HG03064 (cell line): ENCODE measurements around the gene VIM.
A peak's percentile ranks its signal among the peaks of the same experiment; 100 is the strongest.

Experiments
- ATAC-seq: cut with Tn5 transposase; IDR thresholded peaks from one replicate; pipeline ENCODE4 v1.9.1; 2021; ENCODE audit warnings: low read depth; ENCODE audit not compliant: unreplicated experiment

The VIM gene

DNA sequence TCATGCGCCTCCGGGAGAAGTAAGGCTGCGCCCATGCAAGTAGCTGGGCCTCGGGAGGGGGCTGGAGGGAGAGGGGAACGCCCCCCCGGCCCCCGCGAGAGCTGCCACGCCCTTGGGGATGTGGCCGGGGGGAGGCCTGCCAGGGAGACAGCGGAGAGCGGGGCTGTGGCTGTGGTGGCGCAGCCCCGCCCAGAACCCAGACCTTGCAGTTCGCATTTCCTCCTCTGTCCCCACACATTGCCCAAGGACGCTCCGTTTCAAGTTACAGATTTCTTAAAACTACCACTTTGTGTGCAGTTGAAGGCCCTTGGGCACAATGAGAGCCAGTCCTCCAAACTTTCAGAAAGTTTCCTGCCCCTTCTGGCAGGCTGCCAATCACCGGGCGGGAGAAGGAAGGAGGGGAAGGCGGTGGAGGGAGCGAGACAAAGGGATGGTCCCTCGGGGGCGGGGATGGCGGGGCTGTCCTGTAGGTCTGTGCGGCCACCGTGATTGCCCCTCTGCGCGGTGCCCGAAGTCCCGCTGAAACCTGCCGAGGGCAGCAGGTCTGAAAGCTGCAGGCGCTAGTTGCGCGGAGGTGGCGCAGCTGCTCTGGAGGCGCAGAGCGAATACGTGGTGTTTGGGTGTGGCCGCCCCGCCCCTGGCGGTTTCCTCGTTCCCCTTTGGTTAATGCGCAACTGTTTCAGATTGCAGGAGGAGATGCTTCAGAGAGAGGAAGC lies 2.1 kb downstream of the VIM start:
- ATAC-seq, result peak; percentile 56

DNA sequence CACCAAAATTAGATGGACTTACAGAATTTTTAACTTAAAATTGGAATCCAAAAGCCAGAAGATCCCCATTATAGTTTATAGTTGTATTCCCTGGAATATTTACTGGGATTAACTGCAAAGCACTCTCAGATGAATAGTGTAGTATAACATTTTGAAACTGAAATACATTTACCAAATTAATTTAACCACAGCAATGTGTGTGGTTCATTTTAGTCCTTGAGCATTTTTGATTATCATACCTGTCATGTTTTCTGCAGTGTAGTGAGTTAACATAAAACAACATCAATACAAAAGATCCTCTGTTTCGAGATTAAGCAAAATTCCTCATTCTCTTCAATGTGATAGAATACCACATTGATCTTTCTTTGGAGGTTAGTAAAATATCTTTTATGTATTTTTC lies 3.7 kb downstream of the VIM start:
- no peak for ATAC-seq

GRCh38 chr10:17232276-17232960 lies 4.4 kb downstream of the VIM start:
- no peak for ATAC-seq

GRCh38 chr10:17233286-17233991 lies 5.4 kb downstream of the VIM start:
- no peak for ATAC-seq

DNA sequence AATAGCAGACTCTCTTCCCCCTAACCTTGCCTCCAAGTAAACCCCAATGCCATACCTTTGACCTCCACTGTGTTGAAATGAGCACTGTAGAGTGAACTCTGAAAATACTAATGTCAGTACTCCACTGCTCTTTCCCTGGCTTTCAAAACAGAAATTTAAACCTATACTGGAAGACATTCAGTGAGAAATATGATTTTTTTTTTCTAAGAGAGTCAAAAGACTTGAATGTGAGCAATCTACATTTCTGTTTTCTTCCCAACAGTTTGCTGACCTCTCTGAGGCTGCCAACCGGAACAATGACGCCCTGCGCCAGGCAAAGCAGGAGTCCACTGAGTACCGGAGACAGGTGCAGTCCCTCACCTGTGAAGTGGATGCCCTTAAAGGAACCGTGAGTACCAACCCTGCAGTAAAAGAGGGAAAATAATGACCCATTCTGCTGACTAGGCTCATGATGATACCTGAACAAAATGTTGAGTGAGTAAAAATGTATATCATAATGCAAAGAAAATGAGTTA lies 6.4 kb downstream of the VIM start:
- no peak for ATAC-seq

DNA sequence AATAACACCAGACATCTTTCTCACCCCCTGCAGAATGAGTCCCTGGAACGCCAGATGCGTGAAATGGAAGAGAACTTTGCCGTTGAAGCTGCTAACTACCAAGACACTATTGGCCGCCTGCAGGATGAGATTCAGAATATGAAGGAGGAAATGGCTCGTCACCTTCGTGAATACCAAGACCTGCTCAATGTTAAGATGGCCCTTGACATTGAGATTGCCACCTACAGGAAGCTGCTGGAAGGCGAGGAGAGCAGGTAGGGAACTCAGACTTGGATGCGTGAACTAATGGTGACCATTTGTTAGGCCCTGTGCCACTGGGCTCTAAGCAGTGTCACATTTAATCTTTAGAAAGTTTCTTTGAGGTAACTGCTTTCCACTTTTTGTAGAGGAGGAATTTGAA lies 7.1 kb downstream of the VIM start:
- ATAC-seq, result no peak

GRCh38 chr10:17236468-17237148 lies 8.6 kb downstream of the VIM start:
- ATAC-seq, result no peak

- no peak for ATAC-seq
Measured at GRCh38 chr10:17237149-17237527, 9.1 kb downstream of the VIM start.

- no peak for ATAC-seq
Measured at GRCh38 chr10:17237915-17238444, 9.9 kb downstream of the VIM start.

GRCh38 chr10:17238445-17239291 lies 10.6 kb downstream of the VIM start:
- no peak for ATAC-seq

DNA sequence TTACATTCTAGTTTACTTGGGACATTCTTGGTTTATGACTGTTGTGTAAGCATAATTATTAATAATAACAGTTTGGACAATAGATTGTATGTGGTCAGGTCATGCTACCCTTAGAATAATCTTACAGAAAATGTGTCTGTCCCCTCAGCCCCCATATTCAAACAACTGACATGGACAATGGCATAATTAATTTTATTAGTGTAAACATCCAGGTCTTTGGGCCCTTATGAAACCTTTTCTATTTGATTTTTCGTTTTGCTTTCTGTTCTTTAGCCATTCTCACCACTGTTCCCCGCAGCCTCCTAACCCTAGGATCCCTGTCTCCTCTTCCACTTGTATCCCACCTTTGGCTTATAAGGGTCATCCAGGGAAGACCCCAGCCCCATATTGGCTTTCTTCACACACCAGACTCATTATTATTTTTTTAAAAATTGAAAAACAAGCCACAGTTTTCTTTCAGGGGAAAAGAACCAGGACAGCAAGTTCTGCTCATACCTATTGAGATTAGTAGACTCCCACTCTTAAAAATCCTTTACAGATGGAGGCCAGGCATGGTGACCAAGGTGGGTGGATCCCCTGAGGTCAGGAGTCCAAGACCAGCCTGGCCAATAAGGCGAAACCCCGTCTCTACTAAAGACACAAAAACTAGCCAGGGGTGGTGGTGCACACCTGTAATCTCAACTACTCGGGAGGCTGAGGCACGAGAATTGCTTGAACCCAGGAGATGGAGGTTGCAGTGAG lies 11.5 kb downstream of the VIM start:
- ATAC-seq, result no peak

DNA sequence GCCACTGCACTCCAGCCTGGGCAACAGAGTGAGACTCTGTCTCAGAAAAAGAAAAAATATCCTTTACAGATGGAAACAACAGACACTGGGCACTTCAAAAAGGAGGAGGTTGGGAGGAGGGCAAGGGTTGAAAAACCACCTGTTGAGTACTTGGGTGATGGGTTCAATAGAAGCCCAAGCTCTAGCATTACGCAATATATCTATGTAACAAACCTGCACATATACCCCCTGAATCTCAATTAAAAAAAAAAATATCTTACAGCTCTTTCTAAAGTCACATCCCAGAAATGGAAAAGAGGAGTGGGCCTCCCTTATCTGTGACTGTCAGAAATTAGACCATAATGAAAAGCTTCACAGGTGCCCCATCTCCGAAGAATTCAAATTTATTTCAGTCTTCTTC lies 12.1 kb downstream of the VIM start:
- no peak for ATAC-seq

GRCh38 chr10:17240616-17241015 lies 12.6 kb downstream of the VIM start:
- ATAC-seq, result no peak

GRCh38 chr10:17241611-17242333 lies 13.7 kb downstream of the VIM start:
- no peak for ATAC-seq

- ATAC-seq, result no peak
Measured at GRCh38 chr10:17244700-17245365, 16.8 kb downstream of the VIM start.

DNA sequence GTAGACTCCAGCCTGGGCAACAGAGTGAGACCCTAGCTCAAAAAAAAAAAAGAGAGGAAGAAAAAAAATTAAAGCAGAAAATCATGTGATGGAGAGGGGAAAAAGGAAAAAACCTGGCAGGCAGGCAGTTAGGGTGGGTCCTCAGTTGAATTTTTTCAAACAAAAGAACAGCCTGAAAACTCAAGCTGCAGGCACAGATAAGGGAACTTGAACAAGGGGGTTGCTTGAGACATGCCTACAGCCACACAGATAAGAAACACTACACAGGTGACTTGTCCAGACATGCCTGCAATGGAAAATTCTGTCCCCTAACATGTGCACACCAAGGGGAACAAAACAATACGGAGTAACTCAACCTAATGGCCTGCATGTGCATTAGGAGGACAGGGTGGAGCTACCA lies 19.2 kb downstream of the VIM start:
- no peak for ATAC-seq

- no peak for ATAC-seq
Measured at GRCh38 chr10:17248964-17249363, 20.9 kb downstream of the VIM start.

- no peak for ATAC-seq
Measured at GRCh38 chr10:17249820-17250219, 21.8 kb downstream of the VIM start.
